Measurements from ENCODE around the gene ACSL3.

Gene ACSL3

DNA sequence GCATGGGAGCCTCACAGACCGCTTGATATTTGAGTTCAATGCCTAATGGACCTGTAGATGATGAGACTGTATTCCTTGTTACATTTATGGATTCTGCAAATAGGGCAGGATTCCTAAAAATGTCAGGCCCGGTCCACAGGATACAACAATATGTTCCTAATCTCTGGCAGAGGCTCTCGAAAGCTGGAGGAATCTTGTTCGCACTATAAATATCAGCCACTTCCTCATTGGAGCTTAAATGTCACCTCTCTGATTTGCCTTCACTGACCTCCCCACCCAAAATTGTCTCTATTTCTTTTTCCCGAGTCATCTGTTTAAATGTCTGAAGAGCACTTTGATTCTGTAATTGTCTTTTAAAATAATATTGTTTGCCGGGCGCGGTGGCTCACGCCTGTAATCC, 12.0 kb upstream of the ACSL3 start:
- TF ChIP-seq, protein P1, sequence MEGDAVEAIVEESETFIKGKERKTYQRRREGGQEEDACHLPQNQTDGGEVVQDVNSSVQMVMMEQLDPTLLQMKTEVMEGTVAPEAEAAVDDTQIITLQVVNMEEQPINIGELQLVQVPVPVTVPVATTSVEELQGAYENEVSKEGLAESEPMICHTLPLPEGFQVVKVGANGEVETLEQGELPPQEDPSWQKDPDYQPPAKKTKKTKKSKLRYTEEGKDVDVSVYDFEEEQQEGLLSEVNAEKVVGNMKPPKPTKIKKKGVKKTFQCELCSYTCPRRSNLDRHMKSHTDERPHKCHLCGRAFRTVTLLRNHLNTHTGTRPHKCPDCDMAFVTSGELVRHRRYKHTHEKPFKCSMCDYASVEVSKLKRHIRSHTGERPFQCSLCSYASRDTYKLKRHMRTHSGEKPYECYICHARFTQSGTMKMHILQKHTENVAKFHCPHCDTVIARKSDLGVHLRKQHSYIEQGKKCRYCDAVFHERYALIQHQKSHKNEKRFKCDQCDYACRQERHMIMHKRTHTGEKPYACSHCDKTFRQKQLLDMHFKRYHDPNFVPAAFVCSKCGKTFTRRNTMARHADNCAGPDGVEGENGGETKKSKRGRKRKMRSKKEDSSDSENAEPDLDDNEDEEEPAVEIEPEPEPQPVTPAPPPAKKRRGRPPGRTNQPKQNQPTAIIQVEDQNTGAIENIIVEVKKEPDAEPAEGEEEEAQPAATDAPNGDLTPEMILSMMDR (IDR thresholded peaks at IDR 0.05; ENCODE audit: borderline replicate concordance, control extremely low read depth, extremely low read depth, insufficient read depth, missing control alignments), result no peak
- in situ Hi-C loops (cut with MboI; ENCODE audit: low sequenced_read_pairs, unreplicated experiment), result no loop called here
- DNase-seq (ENCODE audit: low spot score), result no peak

DNA sequence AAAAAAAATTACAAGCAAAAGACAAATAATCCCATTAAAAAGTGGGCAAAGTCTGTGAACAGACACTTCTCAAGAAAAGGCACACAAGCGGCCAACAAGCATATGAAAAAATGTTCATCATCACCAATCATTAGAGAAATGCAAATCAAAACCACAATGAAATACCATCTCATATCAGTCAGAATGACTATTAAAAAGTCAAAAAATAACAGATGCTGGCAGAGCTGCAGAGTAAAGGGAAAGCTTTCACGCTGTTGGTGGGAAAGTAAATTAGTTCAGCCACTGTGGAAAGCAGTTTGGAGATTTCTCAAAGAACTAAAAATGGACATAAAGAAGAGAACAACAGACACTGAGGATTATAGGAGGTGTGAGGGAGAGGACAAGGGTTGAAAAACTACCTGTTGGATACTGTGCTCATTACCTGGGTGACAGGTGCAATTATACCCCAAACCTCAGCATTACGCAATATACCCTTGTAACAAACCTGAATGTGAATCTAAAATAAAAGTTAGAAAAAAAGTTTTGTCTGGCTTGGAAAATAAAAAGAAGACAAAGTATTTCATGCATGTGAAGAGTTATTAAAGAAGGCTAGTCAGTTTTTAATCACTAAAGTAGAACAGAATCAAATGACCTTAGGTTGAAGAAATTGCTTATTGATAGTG, 8.7 kb upstream of the ACSL3 start:
- TF ChIP-seq, protein P1 (IDR thresholded peaks at IDR 0.05; ENCODE audit: borderline replicate concordance, control extremely low read depth, extremely low read depth, insufficient read depth, missing control alignments), result no peak
- DNase-seq (ENCODE audit: low spot score), result no peak
- in situ Hi-C loops (cut with MboI; ENCODE audit: low sequenced_read_pairs, unreplicated experiment), result no loop called here

DNA sequence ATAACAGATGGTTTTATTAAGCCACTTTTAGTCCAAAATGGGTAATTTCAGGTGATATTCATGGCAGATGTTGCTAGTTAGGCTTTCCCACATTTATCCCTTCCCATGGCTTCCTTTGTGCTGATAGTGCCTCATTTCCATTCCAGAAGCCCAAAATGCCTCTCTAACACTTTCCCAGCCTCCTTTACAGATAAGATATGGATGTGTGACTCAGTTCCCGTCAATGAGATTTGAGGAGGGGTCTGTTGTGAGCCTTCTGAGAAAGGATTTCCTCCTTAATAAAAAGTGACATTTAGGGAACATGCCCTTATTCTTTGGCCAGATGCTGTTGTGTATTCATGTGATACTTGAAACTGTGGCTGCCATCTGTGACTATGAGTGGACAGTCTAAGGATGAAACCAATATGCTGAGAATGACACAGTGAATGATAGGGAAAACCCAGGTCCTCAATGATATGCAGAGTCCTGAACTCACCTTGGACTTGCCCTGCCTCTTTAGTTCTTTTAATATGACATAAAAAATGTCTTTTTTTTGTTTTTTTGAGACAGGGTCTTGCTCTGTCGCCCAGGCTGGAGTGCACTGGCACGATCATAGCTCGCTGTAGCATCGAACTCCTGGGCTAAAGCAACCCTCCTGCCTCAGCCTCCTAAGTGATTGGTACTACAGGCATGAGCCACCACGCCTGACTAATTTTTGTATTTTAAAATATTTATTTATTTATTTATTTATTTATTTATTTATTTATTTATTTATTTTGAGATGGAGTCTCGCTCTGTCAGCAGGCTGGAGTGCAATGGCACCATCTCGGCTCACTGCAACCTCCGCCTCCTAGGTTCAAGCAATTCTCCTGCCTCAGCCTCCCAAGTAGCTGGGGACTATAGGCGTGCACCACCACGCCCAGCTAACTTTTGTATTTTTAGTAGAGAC, 5.8 kb upstream of the ACSL3 start:
- in situ Hi-C loops (cut with MboI; ENCODE audit: low sequenced_read_pairs, unreplicated experiment), result no loop called here
- TF ChIP-seq, protein P1 (IDR thresholded peaks at IDR 0.05; ENCODE audit: borderline replicate concordance, control extremely low read depth, extremely low read depth, insufficient read depth, missing control alignments), result no peak
- DNase-seq (ENCODE audit: low spot score), result no peak

DNA sequence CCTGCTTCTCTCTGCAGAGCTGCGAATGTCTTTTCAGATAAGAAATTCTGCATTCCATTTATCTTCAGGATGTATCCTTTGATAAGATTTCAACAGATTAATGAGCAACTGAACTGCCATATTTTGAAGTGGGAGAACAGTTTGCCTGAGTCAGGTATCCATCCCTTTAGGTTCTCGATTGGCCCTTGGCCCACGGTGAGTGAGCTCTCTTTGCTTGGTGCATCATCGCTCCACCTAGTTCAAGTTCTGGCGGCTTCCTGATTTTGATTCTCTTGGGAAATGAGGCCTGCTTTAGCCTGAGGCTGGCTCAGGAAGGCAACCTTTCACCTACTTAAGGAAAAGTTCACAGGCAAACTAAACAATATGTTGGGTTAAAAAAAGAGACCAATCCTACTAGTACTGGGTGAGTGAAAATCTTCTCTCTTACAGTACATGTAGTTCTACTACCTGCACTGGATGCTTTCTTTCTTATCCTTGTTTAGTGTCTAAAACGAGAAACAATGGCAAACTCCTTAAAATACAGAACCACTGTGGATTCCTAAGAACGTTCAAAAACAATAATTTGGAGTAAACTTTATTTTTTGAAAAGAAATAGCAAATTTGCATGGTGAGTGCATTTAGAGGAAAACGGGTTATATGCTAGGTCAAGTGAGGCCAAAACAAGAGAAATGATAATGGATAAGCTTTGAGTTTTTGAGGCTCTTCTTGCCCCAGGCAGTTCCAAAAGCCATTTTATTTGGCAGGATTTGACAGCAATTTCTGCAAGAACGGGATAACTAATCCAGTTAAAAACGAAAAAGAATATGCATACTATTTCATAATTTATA, 837 bp upstream of the ACSL3 start:
- TF ChIP-seq, protein P1 (IDR thresholded peaks at IDR 0.05; ENCODE audit: borderline replicate concordance, control extremely low read depth, extremely low read depth, insufficient read depth, missing control alignments), result no peak
- in situ Hi-C loops (cut with MboI; ENCODE audit: low sequenced_read_pairs, unreplicated experiment), result no loop called here
- DNase-seq (ENCODE audit: low spot score), result no peak

DNA sequence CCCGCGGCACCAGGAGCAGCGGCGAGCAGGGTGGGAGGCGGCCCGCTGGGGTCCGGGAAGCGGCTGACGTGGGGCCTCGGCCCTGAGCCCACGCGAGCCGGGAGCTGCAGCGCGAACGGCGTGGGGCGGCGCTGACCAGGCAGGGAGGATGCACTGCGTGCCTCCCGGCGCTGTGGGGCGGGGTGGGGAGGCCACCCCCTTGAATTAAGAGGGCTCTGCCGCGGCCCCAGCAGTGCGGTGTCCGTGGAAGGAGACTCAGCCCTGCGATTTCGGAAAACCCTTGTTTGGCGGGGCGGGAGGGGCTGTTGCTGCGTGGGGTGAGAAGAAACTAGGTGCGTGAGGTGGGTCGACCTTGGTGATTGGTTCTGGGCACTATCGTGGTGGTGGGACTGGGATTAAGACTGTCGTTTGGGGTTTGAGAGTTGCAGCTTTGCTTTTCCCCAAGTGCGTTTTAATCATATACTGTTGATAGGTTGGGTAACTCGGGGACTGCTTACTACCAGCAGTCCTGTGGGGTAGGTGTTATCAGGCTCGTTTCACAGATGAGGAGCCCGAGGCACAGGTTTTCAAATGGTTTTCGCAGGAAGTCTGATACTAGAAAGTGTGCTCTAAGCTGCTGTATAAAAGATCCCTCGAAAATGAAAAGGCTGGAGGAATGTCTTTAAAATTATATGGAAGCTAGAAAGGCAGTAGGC, 722 bp downstream of the ACSL3 start:
- TF ChIP-seq, protein P1 (IDR thresholded peaks at IDR 0.05; ENCODE audit: borderline replicate concordance, control extremely low read depth, extremely low read depth, insufficient read depth, missing control alignments), result peak; percentile 9
- in situ Hi-C loops (cut with MboI; ENCODE audit: low sequenced_read_pairs, unreplicated experiment), result no loop called here
- peak; percentile 64 for DNase-seq (ENCODE audit: low spot score)

All from GM13976 (cell line).